NCI-H446 (cell line): ENCODE results near the gene MVB12B.
"Not testable (repeated sequence)": the region's sequence is repeated elsewhere in the genome, so short reads cannot be mapped to it uniquely, and the experiment has no call there.

Source experiments
- DNase-seq, 2 experiments: peaks; one replicate each; lab custom pipeline; 2025; lab: John Stamatoyannopoulos, UW

The MVB12B gene

DNA sequence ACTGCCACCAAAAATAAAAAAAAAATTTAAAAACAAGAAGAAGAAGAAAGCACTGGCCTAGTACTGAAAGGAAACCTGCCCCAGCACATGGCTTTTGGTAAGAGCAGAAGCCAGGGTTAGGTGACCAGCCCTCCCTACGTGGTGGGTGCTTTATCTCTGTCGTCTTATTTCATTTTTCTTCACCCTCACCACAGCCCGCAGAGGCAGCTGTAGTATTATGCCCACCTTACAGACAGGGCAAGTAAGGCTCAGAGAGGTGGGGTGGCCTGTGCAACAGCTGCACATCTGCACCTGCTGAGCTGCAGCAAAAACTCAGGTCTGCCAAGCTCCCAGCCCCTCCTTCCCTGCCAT is 146.3 kb downstream of the MVB12B start:
- DNase-seq = no peak

GRCh38 chr9:126474206-126474765 is 147.7 kb downstream of the MVB12B start:
- no peak for DNase-seq

DNA sequence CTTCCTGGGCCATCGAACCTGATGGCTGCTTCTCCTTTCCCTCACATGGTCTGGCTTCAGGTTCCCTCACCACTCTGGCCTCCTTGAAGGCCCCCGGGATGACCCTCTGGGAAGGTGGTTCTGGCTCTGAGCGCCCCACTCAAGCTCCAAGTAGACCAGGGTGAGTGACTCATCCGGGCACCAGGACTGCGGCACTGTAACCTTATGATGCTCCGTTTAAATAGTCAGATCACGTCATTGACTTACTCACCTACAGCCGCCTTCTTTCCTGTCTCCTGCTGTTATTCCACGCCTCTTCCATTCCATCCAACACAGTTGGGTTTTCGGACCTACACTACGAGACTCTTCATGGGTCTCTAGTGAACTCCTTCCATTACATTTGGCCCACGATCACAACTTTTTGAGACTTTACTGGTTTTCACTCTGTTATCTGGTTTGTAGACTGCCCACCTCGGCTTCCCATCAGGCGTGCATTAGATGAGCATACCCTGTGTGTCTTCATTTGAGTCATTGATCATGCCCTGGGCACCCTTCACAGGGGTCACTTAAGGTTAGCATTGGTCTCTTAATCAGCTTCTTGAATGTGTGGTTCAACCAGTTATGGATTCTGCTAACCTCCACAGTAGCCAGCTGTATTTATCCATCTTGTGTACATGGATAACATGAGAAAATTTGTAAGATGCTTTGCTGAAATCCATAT is 148.3 kb downstream of the MVB12B start:
- DNase-seq = no peak

GRCh38 chr9:126475933-126476555 is 149.4 kb downstream of the MVB12B start:
- no peak for DNase-seq

DNA sequence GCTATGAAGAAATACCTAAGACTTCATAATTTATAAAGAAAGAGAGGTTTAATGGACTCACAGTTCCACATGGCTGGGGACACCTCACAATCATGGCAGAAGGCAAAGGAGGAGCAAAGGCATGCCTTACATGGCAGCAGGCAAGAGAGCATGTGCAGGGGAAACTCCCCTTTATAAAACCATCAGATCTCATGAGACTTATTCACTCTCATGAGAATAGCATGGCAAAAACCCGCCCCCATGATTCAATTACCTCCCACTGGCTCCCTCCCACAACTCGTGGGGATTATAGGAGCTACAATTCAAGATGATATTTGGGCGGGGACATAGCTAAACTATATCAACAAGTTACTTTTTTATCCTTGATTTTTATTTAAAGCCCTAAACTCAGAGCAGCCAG is 150.8 kb downstream of the MVB12B start:
- not testable (repeated sequence) for DNase-seq

- no peak for DNase-seq
Measured at GRCh38 chr9:126478216-126478981, 151.8 kb downstream of the MVB12B start.

DNA sequence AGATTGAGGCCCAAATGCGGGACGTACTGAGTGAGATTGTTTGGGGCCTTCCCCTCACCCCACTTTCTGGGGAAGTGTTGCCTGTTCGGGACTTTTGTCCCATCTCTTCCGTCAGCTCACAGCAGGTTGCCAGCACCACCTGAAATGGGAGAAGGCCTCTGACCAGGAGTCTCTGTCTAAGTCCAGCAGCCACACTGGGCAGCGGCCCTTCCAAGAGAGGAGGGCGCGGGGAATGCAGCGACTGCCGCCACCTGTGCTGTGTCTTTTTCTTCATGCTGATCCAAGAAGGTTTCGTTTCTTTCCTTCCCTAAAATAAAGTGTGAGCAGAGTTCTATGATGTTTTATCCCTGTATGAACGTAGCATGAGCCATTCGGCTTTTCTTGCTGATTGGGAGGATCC is 152.9 kb downstream of the MVB12B start:
- DNase-seq = no peak

- no peak for DNase-seq
Measured at GRCh38 chr9:126480813-126481212, 154.2 kb downstream of the MVB12B start.

- DNase-seq = no peak
Measured at GRCh38 chr9:126481862-126482261, 155.2 kb downstream of the MVB12B start.

DNA sequence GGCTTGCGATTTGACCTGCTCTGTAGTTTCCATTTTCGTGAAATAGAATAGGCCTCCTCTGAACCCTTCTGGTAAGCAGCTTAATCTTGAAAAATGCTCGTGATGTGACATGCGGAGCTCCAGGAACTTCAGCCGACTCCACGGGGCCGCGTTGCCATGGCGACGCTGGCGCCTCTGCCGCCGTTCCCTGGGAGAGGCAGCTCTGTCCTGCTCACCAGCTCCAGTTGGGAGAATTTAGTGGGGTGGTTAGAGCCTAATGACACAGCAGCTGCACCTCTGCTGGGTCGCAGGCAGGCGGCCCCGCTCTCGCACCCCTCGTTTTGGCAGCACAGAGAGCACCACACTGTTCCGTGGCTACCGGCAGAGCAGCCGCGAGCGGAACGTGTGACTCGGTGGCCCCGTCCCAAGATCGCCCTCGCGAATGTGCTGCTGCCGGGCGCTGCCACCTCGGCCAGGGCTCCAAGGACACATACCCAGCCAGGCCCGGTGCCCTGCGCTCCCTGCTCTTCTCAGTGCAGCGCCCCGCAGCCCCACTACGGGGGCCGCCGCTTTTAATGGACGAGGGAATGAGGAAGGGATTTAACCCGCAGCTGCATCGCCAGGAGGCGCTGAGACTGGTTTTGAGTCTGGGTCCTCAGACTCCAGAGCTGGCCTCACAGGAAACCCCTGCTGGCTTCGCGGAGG is 155.9 kb downstream of the MVB12B start:
- no peak for DNase-seq

DNA sequence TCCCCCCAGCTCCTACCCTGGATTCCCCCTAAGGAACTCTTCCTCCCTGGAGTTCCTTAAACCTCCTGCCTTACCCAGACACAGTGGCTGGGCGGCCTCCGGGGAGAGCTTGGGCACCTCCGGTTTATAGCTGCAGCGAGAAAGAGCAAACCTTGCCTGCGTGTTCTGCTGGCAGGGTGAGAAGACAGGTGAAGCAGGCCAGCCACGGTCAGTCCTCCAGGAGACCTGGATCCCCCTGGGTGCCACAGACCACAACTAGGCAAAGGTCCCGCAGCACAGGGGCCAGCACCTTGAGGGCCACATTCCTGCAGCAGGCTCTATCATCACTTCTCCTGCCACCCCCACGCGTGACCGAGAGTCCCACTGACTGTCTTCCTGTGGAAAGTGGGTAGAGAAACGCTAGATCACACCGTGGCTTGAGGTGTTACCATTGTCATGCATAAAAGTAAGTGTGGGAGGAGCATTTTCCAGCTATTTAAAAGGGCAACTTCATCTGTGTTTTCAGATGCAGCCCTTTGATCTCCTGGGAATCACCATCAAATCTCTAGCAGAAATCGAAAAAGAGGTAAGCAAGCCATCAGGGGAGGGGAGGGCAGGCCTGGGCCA is 156.9 kb downstream of the MVB12B start:
- no peak for DNase-seq

- DNase-seq = no peak
Measured at GRCh38 chr9:126485662-126486061, 159.0 kb downstream of the MVB12B start.

- no peak for DNase-seq
Measured at GRCh38 chr9:126486276-126486675, 159.6 kb downstream of the MVB12B start.

DNA sequence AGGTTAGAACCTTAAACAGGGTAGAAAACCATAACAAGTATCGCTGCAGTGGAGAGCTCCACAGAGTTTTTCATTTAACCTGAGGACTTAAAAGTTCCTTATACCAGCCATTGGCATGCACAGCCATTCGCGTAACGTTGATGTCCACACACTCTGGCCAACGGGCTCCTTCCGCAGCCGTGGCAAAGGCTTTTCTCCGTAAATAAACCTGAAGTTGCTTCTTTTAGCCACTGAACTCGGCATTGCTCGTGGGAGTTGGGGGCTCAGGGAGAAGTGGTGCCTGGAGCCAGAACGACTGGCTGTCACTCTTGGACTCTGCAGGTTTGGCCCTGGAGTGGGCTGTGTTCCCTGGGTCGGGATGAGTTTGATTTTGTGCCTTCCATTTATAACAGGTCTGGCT is 161.2 kb downstream of the MVB12B start:
- no peak for DNase-seq

GRCh38 chr9:126488310-126488709 is 161.7 kb downstream of the MVB12B start:
- DNase-seq = no peak

DNA sequence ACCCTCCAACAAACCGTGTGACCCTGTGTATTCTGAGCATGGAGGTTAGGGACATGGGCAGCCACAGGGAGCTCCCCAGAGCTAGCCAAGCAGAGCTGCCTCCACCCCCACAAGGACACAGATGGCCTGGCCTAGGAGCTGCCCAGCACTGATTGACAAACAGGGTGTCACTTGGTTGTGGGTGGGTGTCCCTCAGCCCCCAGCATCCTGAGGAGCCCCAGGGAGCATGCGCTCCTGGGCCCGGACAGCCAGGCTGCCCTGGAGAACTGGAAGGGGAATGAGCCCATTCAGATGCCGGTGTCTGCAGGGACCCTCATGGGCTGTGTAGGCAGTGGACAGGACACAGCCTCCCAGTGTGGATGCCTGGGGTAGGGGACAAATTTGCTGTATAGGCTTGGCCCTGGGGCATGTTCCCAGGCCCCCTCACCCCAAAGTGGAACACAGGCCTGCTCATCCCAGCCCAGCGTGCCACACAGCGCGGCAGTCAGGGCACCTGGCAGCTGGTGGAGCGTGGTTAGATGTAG is 162.3 kb downstream of the MVB12B start:
- no peak for DNase-seq

DNA sequence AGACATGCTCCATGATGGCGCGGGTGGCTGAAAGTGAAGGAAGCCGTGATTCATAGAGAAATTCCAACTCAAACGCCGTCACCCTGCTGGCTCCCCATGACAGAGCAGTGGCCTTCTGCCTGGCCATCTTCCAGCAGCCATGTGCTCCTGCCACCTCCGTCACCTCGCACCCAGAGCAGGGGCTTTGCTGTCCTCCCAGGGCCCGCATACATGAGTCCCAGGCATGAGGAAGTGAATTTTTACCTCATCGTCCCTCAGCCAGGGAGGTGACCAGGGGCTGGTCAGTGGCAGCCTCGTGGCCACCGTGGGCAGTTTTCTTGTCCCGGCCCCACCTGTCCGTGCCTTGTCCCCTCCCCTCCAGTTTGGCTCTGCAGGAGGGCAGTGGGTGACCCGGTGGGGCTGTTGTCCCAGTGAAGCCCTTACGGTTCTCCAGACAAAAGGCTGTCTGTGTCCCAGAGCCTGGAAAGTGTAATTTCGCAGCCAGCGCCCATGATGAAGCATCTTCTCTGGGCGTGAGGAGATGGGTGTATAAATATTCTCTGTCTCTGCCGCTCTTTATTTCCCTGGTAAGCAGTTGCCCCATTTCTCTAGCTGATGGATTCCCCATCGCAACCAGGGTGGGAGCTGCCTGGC is 163.1 kb downstream of the MVB12B start:
- DNase-seq = no peak

GRCh38 chr9:126490214-126490631 is 163.6 kb downstream of the MVB12B start:
- no peak for DNase-seq

- peak; percentile 1 to 60 for DNase-seq
Measured at GRCh38 chr9:126490871-126491567, 164.4 kb downstream of the MVB12B start.

GRCh38 chr9:126491568-126491879 is 164.9 kb downstream of the MVB12B start:
- DNase-seq = no peak

DNA sequence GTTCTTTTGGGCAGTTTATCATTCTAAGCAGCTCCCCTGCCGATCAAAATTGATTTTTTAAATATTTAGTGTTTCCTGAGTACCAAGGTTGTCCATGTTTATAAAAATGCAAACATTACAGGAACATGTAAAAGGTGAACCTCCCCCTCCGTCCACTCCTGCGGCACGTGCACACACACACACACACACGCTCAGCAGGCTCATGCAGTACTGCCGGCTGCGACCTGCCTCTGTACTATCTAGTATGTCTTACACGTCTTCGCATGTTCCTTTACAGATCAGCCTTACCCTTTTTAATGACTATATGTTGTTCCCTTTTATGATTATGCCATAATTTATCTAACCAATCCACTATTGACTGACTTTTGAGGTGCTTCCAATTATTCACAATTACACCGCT is 165.3 kb downstream of the MVB12B start:
- no peak for DNase-seq
